BJ (cell line): ENCODE measurements around the gene CLPSL2. TPM values are rescaled to one million over a fixed set of nuclear protein-coding genes. Genes with fewer than 3 reads are reported as not detected.

Experiments
- CTCF ChIA-PET: fragments of 350-600 bp; formaldehyde crosslinking; extraction: SDS; loops from one replicate; lab custom pipeline; 2021; ENCODE audit warnings: antibody characterized with exemption, inconsistent platforms; lab: Yijun Ruan, JAX
- POLR2A ChIA-PET: fragments of 300-600 bp; sonication (Branson Sonifier 250); formaldehyde crosslinking; extraction: SDS; loops from one replicate; lab custom pipeline; 2021; ENCODE audit warnings: antibody characterized with exemption; lab: Charles Lee
- DNase-seq: peaks from one replicate; pipeline ENCODE4 v3.0.0-alpha.2; 2011; ENCODE audit warnings: low read depth
- H3K27me3 ChIP-seq: 2 replicates; pipeline ENCODE4 v1.6.0; 2011; ENCODE audit warnings: low read length; ENCODE audit not compliant: control insufficient read depth, insufficient read depth
- H3K36me3 ChIP-seq: 2 replicates; pipeline ENCODE4 v1.5.1; 2011; ENCODE audit warnings: low read length; ENCODE audit not compliant: control insufficient read depth, insufficient read depth
- H3K4me3 ChIP-seq: 2 replicates; pipeline ENCODE4 v1.5.1; 2011; ENCODE audit warnings: low read depth, mild to moderate bottlenecking, control low read depth, low read length
- polyA plus RNA-seq: library from polyadenylated mRNA; depleted of rRNA; stranded (reverse); fragments of >200 nt; gene quantifications from 2 replicates; pipeline ENCODE4 v1.2.3, GENCODE V29; 2011
- TF ChIP-seq, protein P1 (sequence below): IDR thresholded peaks from 2 replicates; pipeline ENCODE4 v1.5.1; 2011; ENCODE audit warnings: low read depth, mild to moderate bottlenecking, control low read depth, inconsistent platforms, low read length, moderate library complexity; ENCODE audit not compliant: insufficient read depth

The CLPSL2 gene
- polyA plus RNA-seq, 1 experiment = not detected

DNA sequence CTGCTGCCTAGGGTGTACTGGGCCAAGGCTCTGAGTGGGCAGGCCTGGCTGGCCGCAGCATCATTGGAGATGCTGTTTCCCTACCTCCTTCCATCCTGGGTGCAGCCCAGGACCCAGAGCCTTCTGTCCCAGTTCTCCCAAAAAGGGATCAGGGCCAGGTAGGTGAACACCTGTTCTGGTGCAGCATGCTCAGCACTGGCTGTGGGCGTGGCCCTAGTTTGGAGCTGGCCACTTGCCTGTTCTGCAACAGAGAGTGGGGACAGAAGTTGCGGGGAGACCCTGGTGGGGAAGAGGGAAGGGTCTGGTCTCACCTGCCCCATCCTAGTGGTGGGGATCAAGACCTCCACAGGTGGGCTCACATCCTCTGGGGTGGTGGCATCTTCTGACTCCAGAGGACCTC lies 40.9 kb upstream of the CLPSL2 start:
- Histone ChIP-seq H3K36me3 (no peaks in the 10 kb centered on the region), H3K27me3 (no peaks in the 10 kb centered on the region), H3K4me3 (no peak overlapping the region)
- no peak for DNase-seq
- POLR2A ChIA-PET = no interaction called here
- TF ChIP-seq, protein P1, sequence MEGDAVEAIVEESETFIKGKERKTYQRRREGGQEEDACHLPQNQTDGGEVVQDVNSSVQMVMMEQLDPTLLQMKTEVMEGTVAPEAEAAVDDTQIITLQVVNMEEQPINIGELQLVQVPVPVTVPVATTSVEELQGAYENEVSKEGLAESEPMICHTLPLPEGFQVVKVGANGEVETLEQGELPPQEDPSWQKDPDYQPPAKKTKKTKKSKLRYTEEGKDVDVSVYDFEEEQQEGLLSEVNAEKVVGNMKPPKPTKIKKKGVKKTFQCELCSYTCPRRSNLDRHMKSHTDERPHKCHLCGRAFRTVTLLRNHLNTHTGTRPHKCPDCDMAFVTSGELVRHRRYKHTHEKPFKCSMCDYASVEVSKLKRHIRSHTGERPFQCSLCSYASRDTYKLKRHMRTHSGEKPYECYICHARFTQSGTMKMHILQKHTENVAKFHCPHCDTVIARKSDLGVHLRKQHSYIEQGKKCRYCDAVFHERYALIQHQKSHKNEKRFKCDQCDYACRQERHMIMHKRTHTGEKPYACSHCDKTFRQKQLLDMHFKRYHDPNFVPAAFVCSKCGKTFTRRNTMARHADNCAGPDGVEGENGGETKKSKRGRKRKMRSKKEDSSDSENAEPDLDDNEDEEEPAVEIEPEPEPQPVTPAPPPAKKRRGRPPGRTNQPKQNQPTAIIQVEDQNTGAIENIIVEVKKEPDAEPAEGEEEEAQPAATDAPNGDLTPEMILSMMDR = no peak
- CTCF ChIA-PET = interaction anchor here (0.9 to 8.4 kb wide), 19 partner anchors 10 to 215 kb away, joined by 3 to 162 read pairs (median 19); no protein-coding TSS in a partner anchor

DNA sequence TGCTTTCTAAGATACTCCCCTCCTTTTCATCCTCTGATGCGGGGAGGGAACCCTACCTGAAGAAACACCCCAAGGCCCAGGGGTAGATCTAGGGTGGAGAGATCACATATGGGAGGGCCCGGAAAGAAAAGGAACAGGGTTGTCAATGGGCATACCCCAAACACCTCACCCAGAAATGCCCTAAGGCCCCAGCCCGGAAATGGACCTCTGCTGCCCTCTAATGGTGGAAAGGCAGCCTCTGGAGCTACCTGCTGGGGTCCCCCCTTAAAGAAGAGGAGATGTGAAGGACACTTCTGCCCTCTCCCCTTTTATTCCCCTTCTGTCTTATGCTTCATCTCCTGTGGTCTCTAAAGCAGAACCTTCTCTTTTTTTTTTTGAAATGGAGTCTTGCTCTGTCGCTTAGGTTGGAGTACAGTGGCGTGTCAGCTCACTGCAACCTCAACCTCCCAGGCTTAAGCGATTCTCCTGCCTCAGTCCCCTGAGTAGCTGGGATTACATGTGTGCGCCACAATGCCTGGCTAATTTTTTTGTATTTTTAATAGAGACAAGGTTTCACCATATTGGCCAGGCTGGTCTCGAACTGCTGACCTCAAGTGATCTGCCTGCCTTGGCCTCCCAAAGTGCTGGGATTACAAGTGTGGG lies 40.0 kb upstream of the CLPSL2 start:
- DNase-seq = no peak
- Histone ChIP-seq H3K27me3 (no peaks in the 10 kb centered on the region), H3K36me3 (no peaks in the 10 kb centered on the region), H3K4me3 (no peak overlapping the region)
- ChIA-PET POLR2A (no interaction called here), CTCF (interaction anchor here (0.6 to 8.4 kb wide), 38 partner anchors 10 to 359 kb away, joined by 3 to 162 read pairs (median 5); partner anchors contain the start of gene FKBP5)
- TF ChIP-seq, protein P1 = peak; percentile 94

DNA sequence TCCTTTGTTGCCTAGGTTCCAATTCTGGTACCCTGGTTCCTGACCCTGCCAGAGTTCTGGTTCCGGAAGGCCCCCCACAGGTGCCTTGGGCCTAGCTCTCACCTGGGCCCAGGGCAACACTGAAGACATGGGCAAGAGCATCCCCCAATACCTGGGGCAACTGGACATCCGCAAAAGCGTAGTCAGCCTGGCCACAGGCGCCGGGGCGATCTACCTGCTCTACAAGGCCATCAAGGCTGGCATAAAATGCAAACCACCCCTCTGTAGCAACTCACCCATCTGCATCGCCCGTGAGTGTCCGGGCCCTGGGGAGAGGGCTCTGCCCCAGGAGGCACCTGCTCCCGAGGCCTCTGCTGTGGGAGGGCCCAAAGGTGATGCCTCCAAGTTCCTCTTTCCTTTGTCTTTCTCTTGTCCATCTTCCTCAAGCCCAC lies 39.4 kb upstream of the CLPSL2 start, which contains the start of gene ARMC12:
ARMC12 (plus strand) TSS at position 51 of the 431 bp plus-strand sequence; CDS start at position 128, 77 bp downstream.
- ChIA-PET POLR2A (no interaction called here), CTCF (interaction anchor here (0.6 to 8.4 kb wide), 44 partner anchors 10 to 357 kb away, joined by 3 to 162 read pairs (median 4); partner anchors contain the start of gene FKBP5)

DNA sequence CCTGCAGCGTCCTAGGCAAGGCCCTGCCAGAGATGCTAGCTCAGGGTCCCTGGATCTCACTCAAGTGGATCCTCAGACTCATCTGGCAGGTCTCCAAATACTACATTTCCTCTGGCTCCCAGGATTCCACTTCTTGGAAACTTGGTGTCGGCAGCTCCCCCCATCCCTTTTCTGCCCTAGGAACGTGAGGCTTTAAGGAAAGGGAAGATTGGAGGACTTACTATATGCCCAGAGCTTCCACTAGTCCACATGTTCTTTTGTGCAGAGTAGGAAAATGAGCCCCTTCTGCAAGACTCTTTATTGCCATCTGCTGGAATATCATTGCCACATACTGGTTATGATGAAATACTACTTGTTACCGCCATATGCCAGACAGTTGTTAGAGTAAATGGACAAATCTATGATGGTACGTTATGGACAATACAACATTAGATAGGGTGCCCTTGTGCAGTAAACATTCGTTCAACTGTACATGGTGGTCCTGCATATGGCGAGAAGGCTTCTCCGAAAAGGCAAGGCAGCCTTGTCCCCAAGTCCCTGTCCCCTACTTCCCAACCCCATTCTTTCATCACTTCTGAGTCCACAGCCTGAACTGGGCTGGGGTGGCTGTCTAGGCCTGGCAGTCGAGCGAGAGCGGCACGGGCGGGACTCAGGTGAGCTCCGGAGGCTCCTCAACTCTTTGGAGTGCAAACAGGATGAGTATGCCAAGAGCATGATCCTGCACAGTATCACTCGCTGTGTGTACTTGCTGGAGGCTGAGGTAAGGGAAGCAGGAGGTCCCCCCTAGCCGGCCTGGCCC lies 38.8 kb upstream of the CLPSL2 start:
- Histone ChIP-seq H3K36me3 (no peaks in the 10 kb centered on the region), H3K4me3 (no peak overlapping the region), H3K27me3 (0 out of 2 replicates have a peak, but pooled peaks cover under 1% of the 10 kb centered on the region)
- no peak for DNase-seq
- ChIA-PET CTCF (interaction anchor here (0.6 to 8.4 kb wide), 33 partner anchors 9 to 357 kb away, joined by 3 to 162 read pairs (median 5); partner anchors contain the start of gene FKBP5), POLR2A (no interaction called here)
- TF ChIP-seq, protein P1 = peak; percentile 76

More for the DNA sequence above, 39.4 kb upstream of the CLPSL2 start, which contains the start of gene ARMC12:
- TF ChIP-seq, protein P1 = no peak
- no peak for DNase-seq
- Histone ChIP-seq H3K4me3 (no peak within 1 kb of the TSS), H3K36me3 (no peaks in the 10 kb centered on the region), H3K27me3 (no peaks in the 10 kb centered on the region)
